COR-L47 (cell line): ENCODE results near the gene OTOA.
"Not testable (repeated sequence)": the region's sequence is repeated elsewhere in the genome, so short reads cannot be mapped to it uniquely, and the experiment has no call there.

Experiments used
- DNase-seq: peaks from one replicate; lab custom pipeline; 2025; lab: John Stamatoyannopoulos, UW

Gene OTOA

GRCh38 chr16:21641916-21642315 lies 21.9 kb upstream of the OTOA start:
- DNase-seq = no peak

GRCh38 chr16:21642861-21643260 lies 20.9 kb upstream of the OTOA start:
- no peak for DNase-seq

GRCh38 chr16:21643785-21644184 lies 20.0 kb upstream of the OTOA start:
- no peak for DNase-seq

GRCh38 chr16:21644674-21645073 lies 19.1 kb upstream of the OTOA start:
- no peak for DNase-seq

GRCh38 chr16:21645261-21645721 lies 18.5 kb upstream of the OTOA start:
- DNase-seq = no peak

- DNase-seq = no peak
These were observed 17.7 kb upstream of the OTOA start for GRCh38 chr16:21646091-21646490.

- no peak for DNase-seq
These were observed 16.8 kb upstream of the OTOA start for GRCh38 chr16:21646721-21647561.

GRCh38 chr16:21647562-21648164 lies 16.1 kb upstream of the OTOA start:
- DNase-seq = no peak

GRCh38 chr16:21649826-21650406 lies 13.9 kb upstream of the OTOA start:
- DNase-seq = not testable (repeated sequence)

GRCh38 chr16:21650521-21650920 lies 13.2 kb upstream of the OTOA start:
- no peak for DNase-seq

- DNase-seq = no peak
These were observed 12.3 kb upstream of the OTOA start for GRCh38 chr16:21651515-21651914.

- no peak for DNase-seq
These were observed 11.3 kb upstream of the OTOA start, which contains the start of gene IGSF6 for GRCh38 chr16:21652453-21652852. Gene IGSF6 (minus strand): TSS chr16:21652608. CDS start chr16:21652598, 10 bp downstream.

- DNase-seq = no peak
These were observed 10.2 kb upstream of the OTOA start for GRCh38 chr16:21653571-21653970.

GRCh38 chr16:21654466-21654865 lies 9.3 kb upstream of the OTOA start:
- no peak for DNase-seq

- no peak for DNase-seq
These were observed 8.9 kb upstream of the OTOA start for GRCh38 chr16:21654881-21655280.

- peak; percentile 23 for DNase-seq
These were observed 6.7 kb upstream of the OTOA start for GRCh38 chr16:21656795-21657768.

- DNase-seq = no peak
These were observed 4.6 kb upstream of the OTOA start for GRCh38 chr16:21659124-21659523.

GRCh38 chr16:21664801-21665492 lies 1.2 kb downstream of the OTOA start:
- DNase-seq = no peak

- no peak for DNase-seq
These were observed 3.0 kb downstream of the OTOA start for GRCh38 chr16:21666772-21667171.

GRCh38 chr16:21667575-21667974 lies 3.8 kb downstream of the OTOA start:
- no peak for DNase-seq

- DNase-seq = no peak
These were observed 9.7 kb downstream of the OTOA start for GRCh38 chr16:21673469-21673868.
